Activated CD8-positive, alpha-beta memory T cell treated with anti-CD3 and anti-CD28 coated beads, Interleukin-2, amount 50 U/mL, for 4 hours (primary cell): Measurements from ENCODE around the gene MKRN2.
"Not testable (repeated sequence)": the region's sequence is repeated elsewhere in the genome, so short reads cannot be mapped to it uniquely, and the experiment has no call there.

Source experiments
- DNase-seq: peaks from one replicate; pipeline ENCODE4 v3.0.0-alpha.2; 2020

Gene MKRN2

GRCh38 chr3:12590096-12590495 lies 33.2 kb downstream of the MKRN2 start:
- DNase-seq, result no peak

- no peak for DNase-seq
Measured at GRCh38 chr3:12591456-12591855, 34.6 kb downstream of the MKRN2 start.

GRCh38 chr3:12591997-12592715 lies 35.3 kb downstream of the MKRN2 start:
- DNase-seq, result no peak

- DNase-seq, result no peak
Measured at GRCh38 chr3:12593473-12593872, 36.6 kb downstream of the MKRN2 start.

GRCh38 chr3:12598890-12599289 lies 42.0 kb downstream of the MKRN2 start:
- DNase-seq, result no peak

GRCh38 chr3:12601072-12601471 lies 44.2 kb downstream of the MKRN2 start:
- DNase-seq, result no peak

GRCh38 chr3:12603969-12604368 lies 47.1 kb downstream of the MKRN2 start:
- no peak for DNase-seq

- DNase-seq, result no peak
Measured at GRCh38 chr3:12608376-12608775, 51.5 kb downstream of the MKRN2 start.

- DNase-seq, result no peak
Measured at GRCh38 chr3:12611117-12611516, 54.2 kb downstream of the MKRN2 start.

GRCh38 chr3:12612514-12613226 lies 55.8 kb downstream of the MKRN2 start:
- no peak for DNase-seq

- no peak for DNase-seq
Measured at GRCh38 chr3:12613250-12613649, 56.4 kb downstream of the MKRN2 start.

GRCh38 chr3:12615266-12615665 lies 58.4 kb downstream of the MKRN2 start:
- DNase-seq, result no peak

GRCh38 chr3:12618426-12618825 lies 61.5 kb downstream of the MKRN2 start:
- DNase-seq, result no peak

GRCh38 chr3:12620305-12620704 lies 63.4 kb downstream of the MKRN2 start:
- DNase-seq, result no peak

GRCh38 chr3:12620729-12621128 lies 63.8 kb downstream of the MKRN2 start:
- DNase-seq, result no peak

GRCh38 chr3:12622335-12622734 lies 65.4 kb downstream of the MKRN2 start:
- no peak for DNase-seq

- no peak for DNase-seq
Measured at GRCh38 chr3:12624056-12624455, 67.2 kb downstream of the MKRN2 start.

GRCh38 chr3:12624964-12625363 lies 68.1 kb downstream of the MKRN2 start:
- DNase-seq, result not testable (repeated sequence)

GRCh38 chr3:12627370-12627769 lies 70.5 kb downstream of the MKRN2 start:
- no peak for DNase-seq

- no peak for DNase-seq
Measured at GRCh38 chr3:12628813-12629212, 71.9 kb downstream of the MKRN2 start.

GRCh38 chr3:12629560-12629959 lies 72.7 kb downstream of the MKRN2 start:
- no peak for DNase-seq

GRCh38 chr3:12630292-12630691 lies 73.4 kb downstream of the MKRN2 start:
- DNase-seq, result no peak

GRCh38 chr3:12630843-12631242 lies 74.0 kb downstream of the MKRN2 start:
- not testable (repeated sequence) for DNase-seq

GRCh38 chr3:12632523-12632922 lies 75.6 kb downstream of the MKRN2 start:
- no peak for DNase-seq

- no peak for DNase-seq
Measured at GRCh38 chr3:12633108-12633507, 76.2 kb downstream of the MKRN2 start.
